IMR-90 (cell line): ENCODE data around the gene FAM240A. TPM values are rescaled to one million over a fixed set of nuclear protein-coding genes. Genes with fewer than 3 reads are reported as not detected.

ENCODE experiments used
- ATAC-seq: fragments of 200-7000 bp; cut with Tn5 transposase; 2 replicates; pipeline ENCODE4 v1.9.1; 2020; ENCODE audit warnings: low read depth, mild to moderate bottlenecking, moderate library complexity
- BruUV-seq: library from RNA; stranded (reverse); fragments of 400-500 nt; replicated peaks from 2 replicates; lab custom pipeline; 2021; lab: Mats Ljungman, UMichigan
- CTCF ChIA-PET: fragments of 300-600 bp; formaldehyde crosslinking; extraction: SDS; loops from one replicate; lab custom pipeline; 2021; ENCODE audit warnings: antibody characterized with exemption; lab: Yijun Ruan, JAX
- POLR2A ChIA-PET: fragments of 300-600 bp; sonication (Branson Sonifier 250); formaldehyde crosslinking; loops from one replicate; lab custom pipeline; 2022; ENCODE audit warnings: antibody characterized with exemption; ENCODE audit not compliant: unreplicated experiment; lab: Charles Lee
- DNase-seq: peaks from one replicate; pipeline ENCODE4 v3.0.0; 2013
- H2AFZ ChIP-seq: replicated peaks from 2 replicates; pipeline ENCODE3; 2013; ENCODE audit warnings: low read length, mild to moderate bottlenecking; ENCODE audit not compliant: poor library complexity
- H2AK5ac ChIP-seq: 2 replicates; pipeline ENCODE4 v1.6.1; 2013; ENCODE audit warnings: low read depth, low read length, inconsistent platforms
- H2AK9ac ChIP-seq: replicated peaks from 2 replicates; pipeline ENCODE3; 2013; ENCODE audit warnings: mild to moderate bottlenecking, low read depth, low read length, moderate library complexity; ENCODE audit not compliant: poor library complexity
- H2BK120ac ChIP-seq: 2 replicates; pipeline ENCODE4 v1.6.1; 2013; ENCODE audit warnings: low read depth, low read length, inconsistent platforms
- H2BK15ac ChIP-seq: 3 replicates; pipeline ENCODE4 v1.6.1; 2013; ENCODE audit warnings: low read depth, low read length, inconsistent platforms
- H2BK20ac ChIP-seq: 2 replicates; pipeline ENCODE4 v1.6.1; 2013; ENCODE audit warnings: low read depth, mild to moderate bottlenecking, inconsistent platforms, low read length, moderate library complexity
- H2BK5ac ChIP-seq: 2 replicates; pipeline ENCODE4 v1.6.1; 2013; ENCODE audit warnings: mild to moderate bottlenecking, low read depth, low read length, inconsistent platforms; ENCODE audit not compliant: poor library complexity, severe bottlenecking
- H3K14ac ChIP-seq: replicated peaks from 2 replicates; pipeline ENCODE4 v1.6.1; 2013; ENCODE audit warnings: low read depth, low read length, inconsistent platforms
- H3K18ac ChIP-seq: 2 replicates; pipeline ENCODE4 v1.6.1; 2013; ENCODE audit warnings: low read depth, low read length, control low read depth
- H3K23ac ChIP-seq: 2 replicates; pipeline ENCODE4 v1.6.1; 2013; ENCODE audit warnings: low read depth, low read length, inconsistent platforms
- H3K27ac ChIP-seq: 2 replicates; pipeline ENCODE4 v1.5.1; 2013; ENCODE audit warnings: mild to moderate bottlenecking, control low read depth, low read length; ENCODE audit not compliant: insufficient read depth
- H3K27me3 ChIP-seq: 2 replicates; pipeline ENCODE4 v1.6.1; 2013; ENCODE audit warnings: low read length; ENCODE audit not compliant: control insufficient read depth, insufficient read depth
- H3K36me3 ChIP-seq: 2 replicates; pipeline ENCODE4 v1.6.1; 2013; ENCODE audit warnings: low read length, mixed read lengths; ENCODE audit not compliant: control insufficient read depth, insufficient read depth
- H3K4ac ChIP-seq: 2 replicates; pipeline ENCODE4 v1.6.1; 2013; ENCODE audit warnings: low read depth, low read length, inconsistent platforms
- H3K4me1 ChIP-seq: 2 replicates; pipeline ENCODE4 v1.6.1; 2013; ENCODE audit warnings: low read length, mixed read lengths; ENCODE audit not compliant: control insufficient read depth, insufficient read depth
- H3K4me2 ChIP-seq: 2 replicates; pipeline ENCODE4 v1.6.1; 2013; ENCODE audit warnings: low read depth, mild to moderate bottlenecking, control low read depth, low read length, moderate library complexity
- H3K4me3 ChIP-seq: 2 replicates; pipeline ENCODE4 v1.5.1; 2013; ENCODE audit warnings: low read depth, mild to moderate bottlenecking, control low read depth, low read length, moderate library complexity; ENCODE audit not compliant: insufficient read depth
- H3K56ac ChIP-seq: 2 replicates; pipeline ENCODE4 v1.6.1; 2013; ENCODE audit warnings: low read length, inconsistent platforms; ENCODE audit not compliant: insufficient read depth; ENCODE audit errors: extremely low read depth
- H3K79me1 ChIP-seq, 2 experiments: 2 replicates each; pipeline ENCODE4 v1.6.1; 2013; ENCODE audit warnings: low read length in 2 of 2, inconsistent platforms in 1 of 2, low read depth in 1 of 2
- H3K9ac ChIP-seq: 2 replicates; pipeline ENCODE4 v1.6.1; 2013; ENCODE audit warnings: low read depth, low read length, control low read depth
- H3K9me1 ChIP-seq: 2 replicates; pipeline ENCODE4 v1.6.1; 2013; ENCODE audit warnings: low read length, inconsistent platforms; ENCODE audit not compliant: insufficient read depth
- H3K9me3 ChIP-seq: 2 replicates; pipeline ENCODE4 v1.6.1; 2013; ENCODE audit warnings: low read length; ENCODE audit not compliant: control insufficient read depth, insufficient read depth
- H4K20me1 ChIP-seq: 2 replicates; pipeline ENCODE4 v1.6.1; 2013; ENCODE audit warnings: low read length, inconsistent platforms; ENCODE audit not compliant: insufficient read depth
- H4K5ac ChIP-seq: 2 replicates; pipeline ENCODE4 v1.6.1; 2013; ENCODE audit warnings: mild to moderate bottlenecking, low read depth, low read length, control low read depth
- H4K8ac ChIP-seq, 2 experiments: 2 replicates each; pipeline ENCODE4 v1.6.1; 2013; ENCODE audit warnings: low read depth in 2 of 2, low read length in 2 of 2, control low read depth in 1 of 2, inconsistent platforms in 1 of 2
- H4K91ac ChIP-seq: 2 replicates; pipeline ENCODE4 v1.6.1; 2013; ENCODE audit warnings: low read depth, low read length, inconsistent platforms; ENCODE audit not compliant: insufficient read depth
- BHLHE40 ChIP-seq: fragments of 150-350 bp; IDR thresholded peaks from 2 replicates; pipeline ENCODE4 v1.6.1; 2016; ENCODE audit warnings: mild to moderate bottlenecking, low read depth, low read length
- CEBPB ChIP-seq: IDR thresholded peaks from 2 replicates; pipeline ENCODE4 v1.6.1; 2012; ENCODE audit warnings: low read depth, low read length, improper control_type of control experiment
- CHD1 ChIP-seq: IDR thresholded peaks from 2 replicates; pipeline ENCODE4 v1.6.1; 2012; ENCODE audit warnings: low read depth, low read length, improper control_type of control experiment
- CTCF ChIP-seq: conservative IDR thresholded peaks from 2 replicates; pipeline ENCODE4 v1.5.1; 2012; ENCODE audit warnings: mild to moderate bottlenecking, low read depth, low read length, improper control_type of control experiment
- FOS ChIP-seq: fragments of 150-350 bp; IDR thresholded peaks from 2 replicates; pipeline ENCODE4 v1.6.1; 2016; ENCODE audit warnings: low read depth, low read length
- MAFK ChIP-seq: IDR thresholded peaks from 2 replicates; pipeline ENCODE4 v1.6.1; 2012; ENCODE audit warnings: low read depth, low read length, improper control_type of control experiment
- MAZ ChIP-seq: IDR thresholded peaks from 2 replicates; pipeline ENCODE4 v1.6.1; 2012; ENCODE audit warnings: low read depth, mild to moderate bottlenecking, low read length, improper control_type of control experiment, moderate library complexity, borderline replicate concordance
- MXI1 ChIP-seq: IDR thresholded peaks from 2 replicates; pipeline ENCODE4 v1.6.1; 2012; ENCODE audit warnings: low read depth, mild to moderate bottlenecking, low read length, moderate library complexity, borderline replicate concordance
- NFE2L2 ChIP-seq: fragments of 150-350 bp; IDR thresholded peaks from 2 replicates; pipeline ENCODE4 v1.6.1; 2016; ENCODE audit warnings: low read depth, mild to moderate bottlenecking, low read length
- POLR2A ChIP-seq: IDR thresholded peaks from 2 replicates; pipeline ENCODE4 v1.6.1; 2012; ENCODE audit warnings: mild to moderate bottlenecking, low read depth, low read length
- RAD21 ChIP-seq: IDR thresholded peaks from 2 replicates; pipeline ENCODE4 v1.6.1; 2012; ENCODE audit warnings: low read length, improper control_type of control experiment
- RCOR1 ChIP-seq: IDR thresholded peaks from 2 replicates; pipeline ENCODE4 v1.6.1; 2012; ENCODE audit warnings: mild to moderate bottlenecking, low read length, improper control_type of control experiment; ENCODE audit not compliant: insufficient replicate concordance
- RFX5 ChIP-seq: IDR thresholded peaks from 2 replicates; pipeline ENCODE4 v1.8.0; 2012; ENCODE audit warnings: low read depth, mild to moderate bottlenecking, low read length, moderate library complexity
- SMC3 ChIP-seq: fragments of 150-350 bp; IDR thresholded peaks from 2 replicates; pipeline ENCODE4 v1.6.1; 2016; ENCODE audit warnings: low read depth, mild to moderate bottlenecking, antibody characterized with exemption, low read length, moderate library complexity
- USF2 ChIP-seq: fragments of 150-350 bp; IDR thresholded peaks from 2 replicates; pipeline ENCODE4 v1.6.1; 2017; ENCODE audit warnings: mild to moderate bottlenecking, antibody characterized with exemption, low read length, low read depth
- WGBS, 2 experiments: methylation state at CpG; one replicate each; pipeline versions ENCODE4 v1.1.5 to v1.1.7; 2013; ENCODE audit warnings: missing lambda C conversion rate in 2 of 2; ENCODE audit not compliant: insufficient read length in 1 of 2; ENCODE audit errors: extremely low coverage in 2 of 2; 5-methylcytosine and 5-hydroxymethylcytosine counted together
- dilution Hi-C: fragments of 300-500 bp; cut with HindIII; formaldehyde crosslinking; loops from one replicate; pipeline ENCODE4 v1.14.3; 2018; ENCODE audit warnings: low sequenced_read_pairs; ENCODE audit not compliant: unreplicated experiment
- in situ Hi-C: fragments of 300-500 bp; cut with MboI; formaldehyde crosslinking; loops from 3 replicates; pipeline ENCODE4 v1.14.3; 2019; ENCODE audit warnings: low sequenced_read_pairs, inconsistent platforms, mixed read lengths
- intact Hi-C: fragments of 100-400 bp; cut with micrococcal nuclease; formaldehyde crosslinking; loops from 2 replicates; pipeline ENCODE4 v1.10.0; 2022
- polyA plus RNA-seq, 3 experiments: library from polyadenylated mRNA; depleted of rRNA; stranded (reverse); fragments of >200 nt; gene quantifications; 2 replicates each; pipeline ENCODE4 v1.2.3, GENCODE V29; 2012; ENCODE audit warnings: low replicate concordance in 1 of 3
- total RNA-seq: library from RNA; depleted of rRNA; stranded (reverse); fragments of >200 nt; gene quantifications from 2 replicates; pipeline ENCODE4 v1.2.3, GENCODE V29; 2012
- TF ChIP-seq, protein P1 (sequence below): fragments of 150-350 bp; IDR thresholded peaks from 2 replicates; pipeline ENCODE4 v1.6.1; 2016; ENCODE audit warnings: low read depth, mild to moderate bottlenecking, low read length, moderate library complexity, borderline replicate concordance

FAM240A gene
- total and polyA plus RNA-seq, 2 of the 4 experiments (the other 2 are of a cell fraction), result not detected

- Histone ChIP-seq H3K18ac (no peak overlapping the region), H2AK9ac (no peak overlapping the region), H3K27ac (no peak overlapping the region), H2AFZ (no peak overlapping the region), H2BK120ac (no peak overlapping the region), H4K5ac (no peak overlapping the region), H2BK5ac (no peak overlapping the region), H3K4me3 (no peak overlapping the region), H3K4me2 (no peak overlapping the region), H2BK15ac (no peak overlapping the region), H2AK5ac (no peak overlapping the region), H4K8ac (no peak overlapping the region), H4K20me1 (no peaks in the 10 kb centered on the region), H3K9ac (no peak overlapping the region), H3K4me1 (peaks cover 18% of the 10 kb centered on the region), H3K9me1 (peaks cover 6% of the 10 kb centered on the region), H3K9me3 (no peaks in the 10 kb centered on the region), H3K27me3 (peaks cover 4% of the 10 kb centered on the region), H3K36me3 (no peaks in the 10 kb centered on the region), H2BK20ac (no peak overlapping the region), H4K91ac (no peak overlapping the region), H3K4ac (no peak overlapping the region), H3K14ac (no peak overlapping the region), H3K56ac (no peak overlapping the region), H3K79me1 (no peaks in the 10 kb centered on the region), H3K23ac (no peak overlapping the region)
- intact Hi-C loops (no loop called here), dilution Hi-C loops (no loop called here), in situ Hi-C loops (no loop called here)
- no TSS peak for BruUV-seq
- no peak for DNase-seq
- TF ChIP-seq CTCF (no peak), MAZ (no peak), POLR2A (no peak), CEBPB (no peak), BHLHE40 (no peak), NFE2L2 (no peak), USF2 (no peak), MXI1 (no peak), FOS (no peak), CHD1 (no peak), SMC3 (no peak), MAFK (no peak), RAD21 (no peak), RCOR1 (no peak), RFX5 (no peak)
- TF ChIP-seq, protein P1, sequence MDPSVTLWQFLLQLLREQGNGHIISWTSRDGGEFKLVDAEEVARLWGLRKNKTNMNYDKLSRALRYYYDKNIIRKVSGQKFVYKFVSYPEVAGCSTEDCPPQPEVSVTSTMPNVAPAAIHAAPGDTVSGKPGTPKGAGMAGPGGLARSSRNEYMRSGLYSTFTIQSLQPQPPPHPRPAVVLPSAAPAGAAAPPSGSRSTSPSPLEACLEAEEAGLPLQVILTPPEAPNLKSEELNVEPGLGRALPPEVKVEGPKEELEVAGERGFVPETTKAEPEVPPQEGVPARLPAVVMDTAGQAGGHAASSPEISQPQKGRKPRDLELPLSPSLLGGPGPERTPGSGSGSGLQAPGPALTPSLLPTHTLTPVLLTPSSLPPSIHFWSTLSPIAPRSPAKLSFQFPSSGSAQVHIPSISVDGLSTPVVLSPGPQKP, result no peak
- ChIA-PET CTCF (interaction anchor here (1.0 to 2.3 kb wide), 2 partner anchors 21 to 136 kb away, joined by 3 to 6 read pairs; no protein-coding TSS in a partner anchor), POLR2A (interaction anchor here (0.5 kb wide), 1 partner anchor 698 kb away, joined by 8 read pairs; no protein-coding TSS in a partner anchor)
- ATAC-seq, result no peak
- no CpG with 5 or more reads among the region's 2 CpGs for WGBS, 2 experiments
Observed at GRCh38 chr3:46624533-46624932, 12.2 kb downstream of the FAM240A start.
